ENCODE measurements around the gene PRKAR2A.

Gene PRKAR2A

DNA sequence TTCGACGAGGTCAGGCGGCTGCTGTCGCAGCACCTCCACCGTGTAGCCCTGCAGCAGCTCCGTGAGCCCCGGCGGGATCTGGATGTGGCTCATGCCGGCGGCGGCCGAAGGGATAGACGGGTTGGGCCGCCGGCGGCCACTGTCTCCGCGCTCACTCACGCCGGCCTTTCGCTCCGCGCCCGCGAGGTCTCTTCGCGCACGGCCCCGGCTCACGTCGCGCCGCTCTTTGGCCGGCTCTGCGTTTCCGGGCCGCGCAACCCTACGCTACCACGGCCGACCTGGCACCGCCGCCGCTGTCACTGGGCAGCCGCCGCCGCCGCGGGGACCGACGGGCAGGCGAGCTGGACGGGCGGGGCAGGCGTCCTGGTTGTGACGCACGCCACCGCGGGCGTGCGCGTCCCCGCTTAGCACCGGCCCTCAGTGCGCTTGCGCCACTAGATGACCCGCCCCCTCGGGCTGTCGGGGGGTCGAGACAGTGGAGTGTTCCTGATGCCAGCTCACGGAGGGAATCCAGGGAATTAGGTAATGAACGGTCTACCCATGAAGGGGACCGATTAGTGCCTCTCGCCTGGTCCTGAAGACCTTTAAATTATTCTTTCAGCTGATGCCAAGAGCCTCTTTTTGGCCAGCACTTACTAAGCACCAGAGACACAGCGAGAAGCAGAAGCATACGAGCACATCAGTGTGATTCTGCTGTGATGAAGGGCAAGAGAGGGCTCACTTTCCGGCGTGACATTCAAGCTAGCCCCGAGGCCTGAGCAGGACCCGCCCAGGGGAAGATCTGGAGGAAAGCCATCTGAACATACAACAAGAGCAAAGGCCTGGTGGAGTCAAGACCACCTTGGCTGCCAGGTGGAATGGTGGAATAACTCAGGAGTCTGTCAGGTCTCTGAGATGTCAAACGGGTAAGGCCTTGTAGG is at the start of gene PRKAR2A:
PRKAR2A (minus strand) TSS at position 371 of the 920 bp plus-strand sequence; CDS start at position 93, 278 bp downstream.
- peak; percentile 92 for DNase-seq (ENCODE audit: low spot score)

DNA sequence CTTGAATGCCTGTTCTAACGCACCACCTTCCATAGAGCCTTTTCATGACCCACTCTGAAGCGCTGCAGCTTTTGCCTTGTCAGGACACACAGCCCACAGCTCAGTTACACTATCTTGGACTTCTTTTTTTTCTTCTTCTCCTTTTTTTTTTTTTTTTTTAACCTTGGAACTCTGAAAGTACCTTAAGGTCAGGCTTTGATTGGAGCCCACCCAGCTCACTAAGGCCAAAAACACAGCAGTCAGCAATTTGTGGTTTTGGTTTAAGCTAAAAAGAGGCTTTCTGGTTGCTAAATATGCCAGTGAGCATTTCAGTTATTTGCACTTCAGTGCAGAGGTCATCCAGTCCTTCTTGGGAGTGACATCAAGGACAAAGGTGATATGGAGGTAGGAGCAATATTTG is 49.3 kb upstream of the PRKAR2A start:
- no peak for DNase-seq (ENCODE audit: low spot score)

DNA sequence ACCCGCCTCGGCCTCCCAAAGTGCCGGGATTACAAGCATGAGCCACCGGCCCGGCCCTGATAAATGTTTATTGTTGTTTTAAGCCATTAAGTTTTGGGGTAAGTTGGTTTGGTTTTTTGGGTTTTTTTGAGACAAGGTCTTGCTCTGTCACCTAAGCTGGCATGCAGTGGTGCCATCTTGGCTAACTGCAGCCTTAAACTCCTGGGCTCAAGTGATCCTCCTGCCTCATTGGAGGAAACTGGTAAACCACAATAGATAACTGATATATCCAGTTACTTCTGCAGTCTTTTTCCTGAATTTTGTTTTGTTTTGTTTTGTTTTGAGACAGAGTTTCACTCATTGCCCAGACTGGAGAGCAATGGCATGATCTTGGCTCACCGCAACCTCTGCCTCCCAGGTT is 46.8 kb upstream of the PRKAR2A start:
- no peak for DNase-seq (ENCODE audit: low spot score)

DNA sequence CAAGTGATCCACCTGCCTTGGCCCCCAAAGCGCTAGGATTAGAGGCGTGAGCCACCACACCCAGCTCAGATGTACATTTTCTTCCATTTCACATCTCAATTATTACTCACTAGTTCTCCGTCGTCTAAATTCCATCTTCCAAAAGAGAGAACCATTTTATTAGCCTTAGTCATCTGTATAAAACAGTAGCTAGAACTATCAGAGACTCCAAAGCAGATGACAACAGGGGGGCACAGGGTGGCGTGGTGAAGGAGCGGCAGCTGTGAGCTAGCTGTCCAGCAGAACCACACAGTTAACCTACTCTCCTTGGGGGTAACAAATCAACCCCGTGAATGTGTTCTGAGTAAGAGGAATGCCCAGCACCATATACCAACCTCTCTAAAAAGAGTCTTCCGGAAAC is 43.9 kb upstream of the PRKAR2A start:
- DNase-seq (ENCODE audit: low spot score), result no peak

DNA sequence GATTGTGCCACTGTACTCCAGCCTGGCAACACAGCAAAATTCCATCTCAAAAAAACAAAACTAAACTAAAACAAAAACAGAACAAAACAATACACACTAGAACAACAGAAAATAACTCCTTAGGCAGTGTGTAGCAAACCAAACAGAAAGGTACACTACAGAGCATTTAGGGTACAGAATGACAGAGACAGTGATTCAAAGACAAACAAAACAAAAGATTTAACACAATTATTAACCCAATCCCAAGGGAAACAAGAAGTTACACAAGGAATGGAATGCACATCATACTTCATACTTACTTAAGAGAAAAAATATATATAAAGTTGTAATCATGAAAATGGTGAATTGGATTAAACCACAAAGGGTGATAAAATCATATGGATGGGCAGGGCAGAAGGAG is 38.1 kb upstream of the PRKAR2A start:
- no peak for DNase-seq (ENCODE audit: low spot score)

DNA sequence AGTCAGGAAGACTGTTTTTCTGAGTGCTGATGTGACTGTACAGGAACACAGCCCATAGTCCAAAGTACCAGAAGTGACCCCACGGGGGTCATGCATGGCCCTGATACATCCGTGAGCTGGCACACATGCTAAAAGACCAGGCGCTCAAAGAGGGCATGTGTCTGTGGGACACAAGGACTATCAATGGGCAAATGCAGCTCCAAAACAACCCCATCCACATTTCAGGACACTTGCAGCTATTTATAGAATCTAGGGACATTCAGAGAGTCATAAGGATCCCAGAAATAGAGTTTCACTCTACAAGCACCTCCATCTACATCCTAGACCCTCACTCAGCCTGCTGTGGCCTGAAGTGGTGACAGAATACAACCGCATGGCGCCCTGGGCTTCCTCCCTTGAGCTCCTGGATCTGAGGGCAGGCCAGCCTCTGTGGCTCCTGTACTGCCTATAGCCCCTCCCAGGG is 34.0 kb upstream of the PRKAR2A start:
- DNase-seq (ENCODE audit: low spot score), result no peak

DNA sequence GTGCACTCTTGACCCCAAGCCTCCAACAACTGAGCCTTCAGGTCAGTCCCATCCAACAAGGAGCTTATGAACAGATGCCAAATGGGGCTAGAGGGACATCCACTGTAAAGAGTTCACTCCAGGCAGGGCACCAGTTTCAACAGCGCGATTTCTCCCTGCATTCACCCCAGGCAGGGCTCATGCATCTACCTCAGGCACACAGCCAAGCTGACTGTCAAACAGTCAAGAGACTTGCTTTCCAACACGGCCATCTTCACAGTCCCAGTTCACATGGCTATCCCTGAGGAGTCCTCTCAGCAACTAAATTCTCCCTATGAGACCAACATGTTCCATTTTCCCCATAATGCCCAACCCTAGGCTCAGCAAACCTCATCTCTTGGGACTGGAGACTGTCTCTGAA is 33.3 kb upstream of the PRKAR2A start:
- no peak for DNase-seq (ENCODE audit: low spot score)

DNA sequence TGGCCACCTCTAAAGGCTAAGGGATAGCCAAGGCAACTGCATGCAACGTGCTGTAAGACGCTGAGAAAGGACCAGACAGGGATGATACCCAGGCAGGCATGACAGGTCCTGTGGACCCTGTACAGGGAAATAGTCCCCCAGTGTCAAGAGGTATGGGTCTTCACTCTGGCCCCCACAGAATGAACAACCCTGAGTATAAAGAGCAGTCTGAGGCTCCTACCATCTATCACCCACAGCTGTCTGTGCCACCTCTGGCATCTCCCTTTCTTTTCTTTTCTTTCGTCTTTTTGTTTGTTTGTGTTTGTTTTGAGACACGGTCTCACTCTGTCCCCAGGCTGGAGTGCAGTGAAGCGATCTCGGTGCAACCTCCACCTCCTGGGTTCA is 32.3 kb upstream of the PRKAR2A start:
- DNase-seq (ENCODE audit: low spot score), result no peak

DNA sequence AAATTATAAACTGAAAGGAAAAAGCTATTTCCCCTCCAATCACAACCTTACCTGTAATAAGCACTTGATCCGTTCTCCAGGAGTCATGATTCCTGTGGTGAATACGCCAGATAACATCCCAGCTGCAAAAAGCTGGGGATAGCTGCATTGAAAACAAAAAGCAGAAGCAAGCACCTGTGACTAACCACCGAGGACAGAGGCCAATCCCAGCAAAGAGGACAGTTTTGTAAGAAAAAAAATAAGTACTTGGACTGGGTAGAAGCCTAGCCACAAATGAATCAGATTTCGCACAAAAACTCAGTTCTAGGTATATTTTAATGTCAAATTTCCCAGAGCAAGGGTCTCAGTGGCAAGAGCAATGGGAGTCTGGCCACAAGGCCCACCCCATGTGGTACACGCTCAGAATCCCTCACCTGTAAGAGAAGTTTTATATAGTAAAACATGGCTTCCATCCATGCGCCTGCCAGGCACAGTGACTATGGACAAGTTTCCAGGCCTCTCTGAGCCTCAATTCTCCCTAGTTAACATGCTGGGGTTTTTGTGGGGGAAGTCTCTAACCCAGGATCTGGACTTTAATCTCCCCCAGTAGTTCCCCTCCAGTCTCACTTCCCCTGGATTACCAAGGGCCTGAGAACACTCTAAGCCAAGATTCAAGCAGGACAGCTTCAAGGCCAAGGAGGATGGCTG is 31.8 kb upstream of the PRKAR2A start:
- no peak for DNase-seq (ENCODE audit: low spot score)

DNA sequence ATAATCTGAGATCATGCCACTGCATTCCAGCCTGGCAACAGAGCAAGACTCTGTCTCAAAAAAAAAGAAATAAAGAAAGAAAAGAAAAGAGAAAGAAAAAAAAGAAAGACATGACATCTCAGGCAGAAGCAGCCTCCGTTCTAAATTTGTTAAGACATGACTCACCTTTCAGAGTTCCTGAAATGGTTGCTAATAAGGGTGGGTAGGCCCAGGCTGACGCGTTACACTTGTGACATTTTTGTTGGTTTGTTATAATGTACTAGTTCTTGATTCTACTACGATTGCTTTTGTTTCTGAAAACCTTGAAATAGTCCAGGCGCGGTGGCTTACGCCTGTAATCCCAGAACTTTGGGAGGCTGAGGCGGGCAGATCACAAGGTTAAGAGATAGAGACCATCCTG is 30.0 kb upstream of the PRKAR2A start:
- DNase-seq (ENCODE audit: low spot score), result no peak

DNA sequence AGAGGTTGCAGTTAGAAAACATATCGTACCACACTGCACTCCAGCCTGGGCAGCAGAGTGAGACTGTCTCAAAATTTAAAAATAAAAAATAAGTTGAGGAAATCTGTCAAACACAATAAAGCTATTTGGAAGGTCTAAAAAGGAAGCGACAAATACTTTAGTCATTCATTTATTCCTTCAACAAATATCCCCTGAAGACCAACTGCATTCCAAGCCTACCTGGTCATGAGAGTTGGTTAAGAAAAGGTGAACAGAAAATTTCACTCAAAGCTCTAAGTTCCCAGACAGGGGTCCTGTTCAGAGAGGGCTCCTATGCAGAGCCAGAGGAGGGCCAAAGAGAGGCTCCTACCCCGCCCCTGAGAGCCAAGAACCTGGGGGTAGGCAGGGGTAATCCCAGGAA is 15.4 kb upstream of the PRKAR2A start:
- DNase-seq (ENCODE audit: low spot score), result no peak

DNA sequence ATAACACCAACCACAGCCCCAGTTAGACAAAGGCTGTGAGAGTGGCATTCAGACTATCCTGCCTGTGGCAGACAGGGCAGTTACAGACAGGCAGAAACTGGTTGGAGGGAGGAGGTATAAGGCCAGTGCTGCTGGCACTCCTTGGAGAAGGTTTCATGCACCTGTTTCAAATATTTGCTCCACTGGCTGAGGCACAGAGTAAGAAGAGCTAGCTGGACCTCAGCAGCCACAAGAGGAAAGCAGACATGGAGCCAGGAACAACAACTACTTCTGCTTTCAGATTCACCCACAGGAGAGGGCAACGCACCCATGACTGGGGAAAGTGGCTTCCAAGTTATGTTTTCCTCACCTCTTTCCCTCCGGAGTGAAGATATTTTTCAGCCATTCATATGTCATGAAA is 11.5 kb upstream of the PRKAR2A start:
- DNase-seq (ENCODE audit: low spot score), result no peak

DNA sequence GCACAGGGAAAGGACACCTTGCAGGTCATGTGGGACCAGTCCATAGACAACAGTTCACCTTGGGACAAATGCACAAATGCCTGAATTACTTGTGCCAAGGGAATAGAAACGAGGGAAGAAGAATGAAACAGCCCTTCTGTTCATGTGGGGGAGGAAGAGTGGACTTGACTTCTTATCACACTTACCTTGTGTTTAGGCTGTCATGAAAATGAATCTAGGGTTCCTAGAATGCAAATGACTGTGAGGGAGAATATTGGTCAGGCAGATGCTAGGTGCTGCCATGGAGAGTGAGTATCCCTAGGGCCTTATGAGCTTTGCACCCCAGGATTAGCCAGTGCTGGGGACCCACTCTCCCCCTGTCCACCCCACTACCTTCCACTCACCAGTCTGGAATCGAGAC is 11.0 kb upstream of the PRKAR2A start:
- DNase-seq (ENCODE audit: low spot score), result no peak

DNA sequence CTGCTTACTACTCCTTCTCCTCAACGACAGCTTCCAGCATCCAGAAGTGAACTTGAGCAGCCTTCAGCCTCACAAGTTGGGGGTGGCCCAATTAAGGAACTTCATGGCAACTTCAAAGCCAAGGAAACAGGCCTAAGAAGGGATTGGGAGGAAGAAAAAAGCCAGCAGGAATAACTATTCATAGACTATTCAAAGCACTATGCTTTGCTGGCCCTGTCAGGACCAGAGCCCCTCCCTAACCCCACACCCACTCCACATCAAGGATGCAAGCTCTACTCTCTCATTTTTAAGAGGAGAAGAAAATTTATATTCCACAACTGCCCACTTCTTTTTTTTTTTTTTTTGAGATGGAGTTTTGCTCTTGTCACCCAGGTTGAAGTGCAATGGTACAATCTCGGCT is 10.0 kb upstream of the PRKAR2A start:
- no peak for DNase-seq (ENCODE audit: low spot score)

DNA sequence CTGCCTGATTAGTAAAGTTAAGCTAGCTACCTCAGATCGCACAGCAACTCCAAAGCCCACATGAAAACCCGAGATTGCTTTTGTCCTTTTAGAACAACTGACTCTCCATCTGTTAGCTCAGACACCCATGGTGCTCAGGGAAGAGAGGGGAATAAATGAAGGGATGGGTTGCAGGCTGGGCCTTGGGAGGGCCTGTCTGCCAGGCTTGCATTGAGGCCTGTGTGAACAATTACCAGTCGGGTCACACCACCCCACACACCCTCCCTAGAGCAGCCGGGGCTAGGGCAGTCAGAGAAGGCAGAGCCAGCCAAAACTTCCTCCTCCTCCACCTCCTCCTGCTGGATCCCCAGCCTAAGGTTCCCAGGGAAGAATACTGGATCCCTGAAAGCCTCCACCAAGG is 8.8 kb upstream of the PRKAR2A start:
- DNase-seq (ENCODE audit: low spot score), result no peak

DNA sequence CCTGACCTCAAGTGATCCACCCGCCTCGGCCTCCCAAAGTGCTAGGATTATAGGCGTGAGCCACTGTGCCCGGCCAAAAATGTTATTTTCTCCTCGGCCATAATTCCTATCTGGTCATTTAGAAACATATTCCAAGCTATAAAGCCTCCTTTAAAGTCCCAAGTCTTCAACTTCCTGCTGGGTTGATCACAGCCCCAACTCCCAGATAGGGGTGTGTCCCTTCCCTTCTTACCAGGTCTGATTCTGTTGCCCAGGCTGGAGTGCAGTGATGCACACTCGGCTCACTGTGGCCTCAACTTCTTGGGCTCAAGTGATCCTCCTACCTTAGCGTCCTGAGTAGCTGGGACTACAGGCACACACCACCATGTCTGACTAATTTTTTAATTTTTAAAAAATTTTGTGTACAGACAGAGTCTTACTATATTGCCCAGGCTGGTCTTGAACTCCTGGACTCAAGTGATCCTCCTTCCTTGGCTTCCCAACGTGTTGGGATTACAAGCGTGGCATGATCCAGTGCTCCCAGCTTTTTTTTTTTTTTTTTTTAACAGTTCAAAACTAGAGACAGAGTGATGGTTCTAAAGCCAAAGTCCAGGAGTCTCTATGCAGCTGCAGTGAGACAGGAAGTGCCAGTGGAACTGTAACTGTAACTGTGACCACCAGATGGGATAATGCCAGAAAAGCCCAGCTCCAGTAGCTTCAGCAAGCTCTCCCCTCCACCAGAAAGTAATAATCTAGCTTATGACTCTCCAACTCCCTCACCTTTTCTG is 8.2 kb upstream of the PRKAR2A start:
- DNase-seq (ENCODE audit: low spot score), result no peak

DNA sequence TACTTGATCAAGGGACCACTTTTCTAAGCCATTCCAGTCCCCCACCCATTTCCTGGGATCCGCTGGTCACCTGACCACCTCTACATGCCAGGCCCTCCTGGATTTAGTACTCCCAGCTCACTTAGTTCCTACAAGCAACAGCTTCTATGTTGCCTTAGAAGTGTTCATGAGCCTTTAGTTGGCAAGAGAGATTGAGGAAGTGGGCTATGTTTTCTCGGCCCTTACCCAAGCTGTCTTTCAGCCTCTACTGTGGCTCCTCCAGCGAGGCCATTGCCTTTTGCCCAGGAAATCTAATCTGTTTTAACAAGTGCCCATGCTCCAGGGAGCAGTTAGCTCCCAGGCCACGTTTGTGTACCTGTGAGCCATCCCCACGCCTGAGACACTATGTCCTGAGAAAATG is 4.5 kb upstream of the PRKAR2A start:
- no peak for DNase-seq (ENCODE audit: low spot score)

DNA sequence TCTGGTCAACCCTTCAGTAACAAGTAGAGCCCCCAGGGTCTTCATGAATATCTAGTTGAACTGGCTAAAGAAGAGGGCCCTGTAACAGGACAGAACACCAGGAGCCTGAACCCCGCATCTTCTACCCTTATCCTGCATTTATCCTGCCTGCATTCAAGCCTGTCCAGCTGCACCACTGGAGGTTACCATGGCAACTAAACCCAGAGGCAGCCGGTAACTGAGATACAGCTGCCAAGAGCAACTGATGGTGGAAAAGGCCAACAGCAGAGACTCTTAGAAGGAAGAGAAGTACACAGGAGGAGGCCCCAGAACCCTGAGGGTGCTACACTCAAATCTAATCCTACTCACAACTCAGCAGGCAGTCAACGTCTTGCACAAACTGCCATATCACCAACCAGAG is 3.7 kb upstream of the PRKAR2A start:
- peak; percentile 70 for DNase-seq (ENCODE audit: low spot score)

DNA sequence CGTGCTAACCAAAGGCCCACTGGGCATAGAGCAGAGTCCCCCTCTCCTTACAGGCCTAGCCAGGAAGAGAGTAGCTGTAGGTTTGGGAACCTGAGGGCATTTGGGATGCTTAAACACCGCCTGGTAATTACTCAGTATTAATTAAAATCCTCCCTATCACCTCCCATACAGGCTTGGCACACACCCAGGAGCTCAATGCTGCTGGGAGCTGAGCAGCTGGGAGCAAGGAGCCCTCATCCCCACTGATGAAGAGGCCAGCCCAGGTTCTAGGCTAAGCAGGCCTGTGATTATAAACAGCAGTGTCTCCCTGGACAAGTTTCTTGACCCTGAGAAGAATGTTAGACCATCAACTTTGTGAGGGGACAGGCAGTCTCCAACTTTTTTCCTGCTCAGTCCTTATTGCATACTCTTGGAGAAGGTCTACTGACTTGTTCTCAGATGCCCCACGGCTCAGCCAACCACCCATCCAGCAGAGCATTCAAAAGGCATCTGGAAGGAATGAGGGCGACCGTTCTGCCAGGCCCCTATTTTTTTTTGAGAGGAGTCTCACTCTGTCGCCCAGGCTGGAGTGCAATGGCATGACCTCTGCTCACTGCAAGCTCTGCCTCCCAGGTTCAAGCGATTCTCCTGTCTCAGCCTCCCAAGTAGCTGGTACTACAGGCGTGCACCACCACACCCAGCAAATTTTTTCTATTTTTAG is 1.3 kb upstream of the PRKAR2A start:
- no peak for DNase-seq (ENCODE audit: low spot score)

DNA sequence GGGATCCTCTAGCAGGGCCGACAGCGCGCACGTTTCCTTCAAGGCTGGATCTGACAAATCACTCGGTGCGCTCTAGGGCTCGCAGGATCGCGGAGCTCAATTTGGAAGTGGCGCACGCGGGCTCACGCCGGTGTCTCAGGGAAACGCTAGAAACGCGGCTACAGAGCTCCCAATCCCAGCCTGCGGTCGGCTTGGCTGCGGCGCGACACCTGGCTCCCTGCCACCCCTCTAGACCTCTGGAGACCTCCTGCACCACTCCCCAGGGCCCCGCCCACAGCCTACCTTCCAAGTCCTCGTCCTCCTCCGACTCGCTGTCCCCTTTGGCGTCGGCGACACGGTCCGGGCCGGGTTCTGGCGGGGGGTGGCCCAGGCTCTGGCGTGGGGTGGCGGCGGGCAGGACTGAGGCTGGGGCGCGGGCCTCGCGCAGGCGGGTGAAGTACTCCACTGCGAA is 596 bp downstream of the PRKAR2A start:
- peak; percentile 58 for DNase-seq (ENCODE audit: low spot score)

DNA sequence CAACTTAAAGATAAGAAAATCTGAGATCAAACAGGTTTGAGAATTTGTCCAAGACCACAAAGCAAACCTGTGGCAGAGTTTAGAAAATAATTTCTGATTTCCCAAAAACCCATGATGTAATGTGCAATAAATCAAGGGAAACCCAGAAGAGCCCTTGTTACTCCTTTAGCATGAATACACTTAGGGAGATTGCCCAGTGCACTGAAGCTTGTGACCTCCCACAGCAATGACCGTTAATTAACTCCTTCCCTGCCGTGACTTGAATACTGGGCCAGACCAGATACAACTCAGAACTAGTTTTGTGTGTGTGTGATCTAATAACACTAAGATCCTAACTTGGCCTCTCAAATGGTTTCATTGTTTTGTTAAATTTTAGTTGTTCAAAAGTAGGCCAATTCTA is 2.5 kb downstream of the PRKAR2A start:
- no peak for DNase-seq (ENCODE audit: low spot score)

DNA sequence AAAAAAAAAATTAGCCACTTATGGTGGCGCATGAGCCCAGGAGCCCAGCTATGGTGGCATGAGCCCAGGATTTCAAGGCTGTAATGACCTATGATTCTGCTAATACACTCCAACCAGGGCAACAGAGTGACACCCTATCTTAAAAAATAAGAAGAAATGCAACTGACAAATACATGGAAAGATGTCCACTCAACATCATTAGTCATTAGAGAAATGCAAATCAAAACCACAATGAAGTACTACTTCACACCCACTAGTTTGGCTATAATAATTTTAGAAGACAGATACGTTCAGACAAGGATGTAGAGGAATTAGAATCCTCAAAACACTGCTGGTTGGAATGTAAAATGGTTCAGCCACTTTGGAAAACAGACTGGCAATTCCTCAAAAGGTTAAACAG is 10.5 kb downstream of the PRKAR2A start:
- no peak for DNase-seq (ENCODE audit: low spot score)

Measured in globus pallidus (tissue), 1 donor.